B cell (primary cell): ENCODE measurements around the gene ZMYM2.

Experiments
- EZH2 ChIP-seq: IDR thresholded peaks from 2 replicates; pipeline ENCODE4 v1.6.1; 2012; ENCODE audit warnings: borderline replicate concordance, low read depth, mild to moderate bottlenecking, moderate library complexity, low read length; ENCODE audit not compliant: insufficient read depth, poor library complexity, severe bottlenecking
- TF ChIP-seq, protein P1 (sequence below): fragments of 200-600 bp; IDR thresholded peaks from one replicate; pipeline ENCODE4 v1.8.0; 2022; ENCODE audit warnings: antibody characterized with exemption, mild to moderate bottlenecking

GRCh38 chr13:20099319-20099718 is 140.8 kb downstream of the ZMYM2 start:
- TF ChIP-seq, protein P1, sequence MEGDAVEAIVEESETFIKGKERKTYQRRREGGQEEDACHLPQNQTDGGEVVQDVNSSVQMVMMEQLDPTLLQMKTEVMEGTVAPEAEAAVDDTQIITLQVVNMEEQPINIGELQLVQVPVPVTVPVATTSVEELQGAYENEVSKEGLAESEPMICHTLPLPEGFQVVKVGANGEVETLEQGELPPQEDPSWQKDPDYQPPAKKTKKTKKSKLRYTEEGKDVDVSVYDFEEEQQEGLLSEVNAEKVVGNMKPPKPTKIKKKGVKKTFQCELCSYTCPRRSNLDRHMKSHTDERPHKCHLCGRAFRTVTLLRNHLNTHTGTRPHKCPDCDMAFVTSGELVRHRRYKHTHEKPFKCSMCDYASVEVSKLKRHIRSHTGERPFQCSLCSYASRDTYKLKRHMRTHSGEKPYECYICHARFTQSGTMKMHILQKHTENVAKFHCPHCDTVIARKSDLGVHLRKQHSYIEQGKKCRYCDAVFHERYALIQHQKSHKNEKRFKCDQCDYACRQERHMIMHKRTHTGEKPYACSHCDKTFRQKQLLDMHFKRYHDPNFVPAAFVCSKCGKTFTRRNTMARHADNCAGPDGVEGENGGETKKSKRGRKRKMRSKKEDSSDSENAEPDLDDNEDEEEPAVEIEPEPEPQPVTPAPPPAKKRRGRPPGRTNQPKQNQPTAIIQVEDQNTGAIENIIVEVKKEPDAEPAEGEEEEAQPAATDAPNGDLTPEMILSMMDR: no peak
- no peak for TF ChIP-seq EZH2
